NB4 (cell line): ENCODE results near the gene ATP2B1.

Experiments used
- POLR2A ChIP-seq: IDR thresholded peaks from 2 replicates; pipeline ENCODE4 v1.6.1; 2011; ENCODE audit warnings: mild to moderate bottlenecking; ENCODE audit not compliant: insufficient read length; ENCODE audit errors: extremely low read depth
- TF ChIP-seq, protein P1 (sequence below): IDR thresholded peaks from one replicate; pipeline ENCODE4 v1.5.1; 2012; ENCODE audit warnings: low read depth, low read length
- TF ChIP-seq, protein P2 (sequence below): IDR thresholded peaks from 2 replicates; pipeline ENCODE4 v1.6.1; 2011; ENCODE audit warnings: low read depth, low read length

DNA sequence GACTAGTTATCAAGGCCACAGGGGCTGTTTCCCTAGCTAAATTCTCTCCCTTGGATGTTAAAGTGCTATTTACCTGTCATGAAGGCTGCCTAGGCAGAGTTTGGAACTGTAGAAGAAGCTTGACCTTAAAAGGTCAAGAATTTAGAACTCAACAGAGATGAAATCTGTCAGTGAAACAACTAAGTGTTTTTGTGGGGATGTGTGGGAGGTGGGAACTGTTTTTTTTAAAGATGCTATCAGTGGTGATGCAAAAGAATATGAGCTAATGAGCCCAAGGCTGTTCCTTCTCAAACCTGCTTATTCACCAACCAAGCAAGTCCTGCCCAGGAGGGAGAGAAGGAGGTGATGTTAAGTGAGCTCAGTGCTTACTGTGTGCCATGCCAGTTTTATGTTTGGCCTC lies 142.0 kb downstream of the ATP2B1 start:
- TF ChIP-seq POLR2A, result no peak
- TF ChIP-seq, protein P1, sequence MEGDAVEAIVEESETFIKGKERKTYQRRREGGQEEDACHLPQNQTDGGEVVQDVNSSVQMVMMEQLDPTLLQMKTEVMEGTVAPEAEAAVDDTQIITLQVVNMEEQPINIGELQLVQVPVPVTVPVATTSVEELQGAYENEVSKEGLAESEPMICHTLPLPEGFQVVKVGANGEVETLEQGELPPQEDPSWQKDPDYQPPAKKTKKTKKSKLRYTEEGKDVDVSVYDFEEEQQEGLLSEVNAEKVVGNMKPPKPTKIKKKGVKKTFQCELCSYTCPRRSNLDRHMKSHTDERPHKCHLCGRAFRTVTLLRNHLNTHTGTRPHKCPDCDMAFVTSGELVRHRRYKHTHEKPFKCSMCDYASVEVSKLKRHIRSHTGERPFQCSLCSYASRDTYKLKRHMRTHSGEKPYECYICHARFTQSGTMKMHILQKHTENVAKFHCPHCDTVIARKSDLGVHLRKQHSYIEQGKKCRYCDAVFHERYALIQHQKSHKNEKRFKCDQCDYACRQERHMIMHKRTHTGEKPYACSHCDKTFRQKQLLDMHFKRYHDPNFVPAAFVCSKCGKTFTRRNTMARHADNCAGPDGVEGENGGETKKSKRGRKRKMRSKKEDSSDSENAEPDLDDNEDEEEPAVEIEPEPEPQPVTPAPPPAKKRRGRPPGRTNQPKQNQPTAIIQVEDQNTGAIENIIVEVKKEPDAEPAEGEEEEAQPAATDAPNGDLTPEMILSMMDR, result no peak
- TF ChIP-seq, protein P2, sequence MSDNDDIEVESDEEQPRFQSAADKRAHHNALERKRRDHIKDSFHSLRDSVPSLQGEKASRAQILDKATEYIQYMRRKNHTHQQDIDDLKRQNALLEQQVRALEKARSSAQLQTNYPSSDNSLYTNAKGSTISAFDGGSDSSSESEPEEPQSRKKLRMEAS, result no peak
